Small intestine (tissue), 16 donors: ENCODE results near the gene TCF15. TPM values are rescaled to one million over a fixed set of nuclear protein-coding genes. Genes with fewer than 3 reads are reported as not detected.

Source experiments
- DNase-seq, 2 donors: peaks; one replicate each; pipeline versions ENCODE4 v3.0.0 to v3.0.0-alpha.2; 2013
- FAIRE-seq: peaks from 2 replicates; lab custom pipeline; 2012; peaks lifted over from hg19 to GRCh38; lab: Jason Lieb, UNC
- H3K27ac ChIP-seq, 3 donors: one replicate each; pipeline ENCODE4 v1.5.1; 2013; ENCODE audit warnings: low read length in 2 of 3, mild to moderate bottlenecking in 2 of 3, control low read depth in 1 of 3, inconsistent platforms in 1 of 3, low read depth in 1 of 3, moderate library complexity in 1 of 3
- H3K27me3 ChIP-seq, 3 donors: one replicate each; pipeline ENCODE4 v1.6.1; 2013; ENCODE audit warnings: low read length in 3 of 3, inconsistent platforms in 1 of 3; ENCODE audit not compliant: control insufficient read depth in 3 of 3, insufficient read depth in 3 of 3
- H3K36me3 ChIP-seq, 3 donors: one replicate each; pipeline ENCODE4 v1.6.1; 2013; ENCODE audit warnings: low read length in 3 of 3, inconsistent platforms in 1 of 3, low read depth in 1 of 3, mild to moderate bottlenecking in 1 of 3, moderate library complexity in 1 of 3; ENCODE audit not compliant: control insufficient read depth in 3 of 3, insufficient read depth in 2 of 3
- H3K4me1 ChIP-seq, 3 donors: one replicate each; pipeline ENCODE4 v1.6.1; 2013; ENCODE audit warnings: low read length in 2 of 3, inconsistent platforms in 1 of 3, low read depth in 1 of 3, mild to moderate bottlenecking in 1 of 3, moderate library complexity in 1 of 3; ENCODE audit not compliant: control insufficient read depth in 3 of 3, insufficient read depth in 2 of 3
- H3K4me3 ChIP-seq, 3 donors: one replicate each; pipeline ENCODE4 v1.5.1; 2013; ENCODE audit warnings: low read length in 3 of 3, control low read depth in 1 of 3, inconsistent platforms in 1 of 3, low read depth in 1 of 3, mild to moderate bottlenecking in 1 of 3, moderate library complexity in 1 of 3
- H3K9me3 ChIP-seq, 2 donors: one replicate each; pipeline ENCODE4 v1.6.1; 2013; ENCODE audit warnings: low read depth in 1 of 2, low read length in 1 of 2; ENCODE audit not compliant: control insufficient read depth in 2 of 2, insufficient read depth in 1 of 2
- WGBS, 3 donors: extraction: QIAGEN DNeasy Blood & Tissue Kit; methylation state at CpG; one replicate each; pipeline ENCODE4 v1.1.7; 2013; 5-methylcytosine and 5-hydroxymethylcytosine counted together
- long read RNA-seq, 10 donors: transcript quantifications; one replicate each; lab custom pipeline, GENCODE V29; 2026
- polyA plus RNA-seq, 4 donors: library from polyadenylated mRNA; stranded (reverse) in 3 of 4; unstranded in 1 of 4; fragments of 200-250 nt in 3 of 4; fragments of 120-200 nt in 1 of 4; gene quantifications; one replicate each; pipeline versions ENCODE4 v1.2.1 to v1.2.3, GENCODE V29; 2013
- donor health status: healthy with polysubstance abuse.
- donor health status: control.
- donor health status: control.
- donor health status: Bipolar disorder and iron deficiency.
- donor health status: healthy.

Gene TCF15
- under 1 TPM in 2 of 4 donors, not detected in 2; 0.21 to 0.37 TPM for polyA plus RNA-seq
- long read RNA-seq, donor 1, partial matches to known transcripts = 0 of 4 reads
- long read RNA-seq, donor 1, other reads (novel, unspliced or antisense) = 0 of 4 reads
- long read RNA-seq, donor 2 = 0 reads
- long read RNA-seq, donor 3, partial matches to known transcripts = 0 of 1 reads
- long read RNA-seq, donor 3, other reads (novel, unspliced or antisense) = 0 of 1 reads
- long read RNA-seq, donor 4 = 0 reads
- long read RNA-seq, donor 5, partial matches to known transcripts = 0 of 2 reads
- long read RNA-seq, donor 5, other reads (novel, unspliced or antisense) = 0 of 2 reads
- long read RNA-seq, donor 6 = 0 reads
- long read RNA-seq, donor 7, transcript TCF15-201 (2 exons, 1,555 nt) = major isoform, 37 of 37 reads
- long read RNA-seq, donor 7, partial matches to known transcripts = 0 of 37 reads
- long read RNA-seq, donor 7, other reads (novel, unspliced or antisense) = 0 of 37 reads
- long read RNA-seq, donor 8, partial matches to known transcripts = 0 of 1 reads
- long read RNA-seq, donor 8, other reads (novel, unspliced or antisense) = 0 of 1 reads
- long read RNA-seq, donor 9 = 0 reads
- long read RNA-seq, donor 10, partial matches to known transcripts = 0 of 3 reads
- long read RNA-seq, donor 10, other reads (novel, unspliced or antisense) = 0 of 3 reads

- 8 to 21% (median 12%) methylated on average over 55 to 84 of the region's 84 CpGs for WGBS, 3 donors
- FAIRE-seq (no peak), DNase-seq (peak in 1 of 2 donors; percentile 37)
- H3K4me1 ChIP-seq = no peaks in the 10 kb centered on the region
- H3K9me3 ChIP-seq = no peaks in the 10 kb centered on the region
- no peaks in the 10 kb centered on the region for H3K36me3 ChIP-seq
- peaks cover 12 to 63% (median 17%) of the 10 kb centered on the region in 3 donors for H3K27me3 ChIP-seq
- H3K27ac ChIP-seq = no peak within 1 kb of the TSS
- no peak within 1 kb of the TSS for H3K4me3 ChIP-seq
These were observed at the start of gene TCF15 for GRCh38 chr20:610130-611046. TSS of gene TCF15 (minus strand) at chr20:610309. CDS start at chr20:610237, 72 bp downstream.

GRCh38 chr20:658731-659291 lies 48.7 kb upstream of the TCF15 start:
- no peak for DNase-seq
- Histone ChIP-seq H3K9me3 (no peaks in the 10 kb centered on the region), H3K4me3 (no peak overlapping the region), H3K36me3 (no peaks in the 10 kb centered on the region), H3K4me1 (peaks cover 0 to under 1% (median 0%) of the 10 kb centered on the region in 3 donors), H3K27ac (no peak overlapping the region), H3K27me3 (peaks cover 4 to 63% (median 28%) of the 10 kb centered on the region in 3 donors)
- FAIRE-seq = no peak
- WGBS, 3 donors = 30 to 33% (median 32%) methylated on average over 5 of the region's 5 CpGs

GRCh38 chr20:658202-658601 lies 48.1 kb upstream of the TCF15 start:
- H3K4me1 ChIP-seq = peaks cover 0 to 4% (median 0%) of the 10 kb centered on the region in 3 donors
- DNase-seq (no peak), FAIRE-seq (no peak)
- WGBS, 3 donors = 13 to 62% (median 38%) methylated on average over 2 of the region's 2 CpGs
- peaks cover 0 to 58% (median 25%) of the 10 kb centered on the region in 3 donors for H3K27me3 ChIP-seq
- H3K36me3 ChIP-seq = no peaks in the 10 kb centered on the region
- no peak overlapping the region for H3K4me3 ChIP-seq
- H3K27ac ChIP-seq = no peak overlapping the region
- no peaks in the 10 kb centered on the region for H3K9me3 ChIP-seq

- DNase-seq = no peak
- no peak for FAIRE-seq
- Histone ChIP-seq H3K27ac (no peak overlapping the region), H3K4me3 (no peak overlapping the region), H3K4me1 (peaks cover 0 to 16% (median 0%) of the 10 kb centered on the region in 3 donors), H3K36me3 (no peaks in the 10 kb centered on the region), H3K27me3 (peaks cover 0 to 36% (median 6%) of the 10 kb centered on the region in 3 donors), H3K9me3 (no peaks in the 10 kb centered on the region)
- 73 to 76% (median 73%) methylated on average over 11 of the region's 11 CpGs for WGBS, 3 donors
These were observed 45.9 kb upstream of the TCF15 start for GRCh38 chr20:655726-656624.

GRCh38 chr20:654417-654750 lies 44.3 kb upstream of the TCF15 start:
- Histone ChIP-seq H3K27ac (no peak overlapping the region), H3K36me3 (peaks cover 0 to 10% (median 0%) of the 10 kb centered on the region in 3 donors), H3K27me3 (peaks cover 0 to 24% (median under 1%) of the 10 kb centered on the region in 3 donors), H3K9me3 (no peaks in the 10 kb centered on the region), H3K4me3 (no peak overlapping the region), H3K4me1 (peaks cover 0 to 16% (median 0%) of the 10 kb centered on the region in 3 donors)
- DNase-seq = no peak
- 84 to 92% (median 90%) methylated on average over 3 of the region's 3 CpGs for WGBS, 3 donors
- FAIRE-seq = no peak

- 7 to 17% (median 13%) methylated on average over 31 of the region's 31 CpGs for WGBS, 3 donors
- Histone ChIP-seq H3K4me3 (peak overlapping the region; percentile 55 to 72 (median 60)), H3K9me3 (no peaks in the 10 kb centered on the region), H3K27ac (peak overlapping the region in 2 of 3 donors; percentile 55 to 57), H3K4me1 (peaks cover 0 to 16% (median 0%) of the 10 kb centered on the region in 3 donors), H3K27me3 (peaks cover 0 to 19% (median 0%) of the 10 kb centered on the region in 3 donors), H3K36me3 (peaks cover under 1 to 13% (median 3%) of the 10 kb centered on the region in 3 donors)
- FAIRE-seq = no peak
- peak; percentile 47 to 74 for DNase-seq
These were observed 43.7 kb upstream of the TCF15 start for GRCh38 chr20:653590-654416.
